HepG2 (cell line): ENCODE data around the gene UBE3D. TPM values are rescaled to one million over a fixed set of nuclear protein-coding genes. Genes with fewer than 3 reads are reported as not detected.

Experiments used
- ATM ChIP-seq: fragments of 450-650 bp; IDR thresholded peaks from 2 replicates; pipeline ENCODE4 v1.7.1; 2017; ENCODE audit warnings: mild to moderate bottlenecking, borderline replicate concordance
- CBX1 ChIP-seq: IDR thresholded peaks from one replicate; pipeline ENCODE4 v1.6.1; 2016; ENCODE audit warnings: antibody characterized with exemption, low read depth
- CC2D1A ChIP-seq: sonication (generic); formaldehyde crosslinking; IDR thresholded peaks from 2 replicates; pipeline ENCODE4 v1.8.1; 2023; ENCODE audit warnings: mild to moderate bottlenecking, missing genetic modification reagents
- FOXC1 ChIP-seq: sonication (generic); formaldehyde crosslinking; IDR thresholded peaks from 2 replicates; pipeline ENCODE4 v1.8.0; 2022; ENCODE audit warnings: mild to moderate bottlenecking, missing genetic modification reagents, borderline replicate concordance
- HIVEP1 ChIP-seq: sonication (generic); formaldehyde crosslinking; IDR thresholded peaks from 2 replicates; pipeline ENCODE4 v1.4.0; 2020; ENCODE audit warnings: mild to moderate bottlenecking, missing genetic modification reagents
- MXD3 ChIP-seq: IDR thresholded peaks from 2 replicates; pipeline ENCODE4 v1.6.1; 2016; ENCODE audit warnings: mild to moderate bottlenecking, missing biosample characterization, missing genetic modification reagents
- MYNN ChIP-seq: sonication (generic); formaldehyde crosslinking; IDR thresholded peaks from 2 replicates; pipeline ENCODE4 v1.4.0; 2020; ENCODE audit warnings: mild to moderate bottlenecking, low read depth, missing genetic modification reagents
- NCOR1 ChIP-seq: fragments of 200-600 bp; sonication (generic); IDR thresholded peaks from 2 replicates; pipeline ENCODE4 v1.7.0; 2017; ENCODE audit warnings: antibody characterized with exemption, low read length, borderline replicate concordance
- PRDM10 ChIP-seq: sonication (generic); formaldehyde crosslinking; IDR thresholded peaks from 2 replicates; pipeline ENCODE4 v1.4.0; 2020; ENCODE audit warnings: low read depth, missing genetic modification reagents
- RFXANK ChIP-seq: IDR thresholded peaks from 2 replicates; pipeline ENCODE4 v1.6.1; 2016
- SP2 ChIP-seq: sonication (generic); formaldehyde crosslinking; IDR thresholded peaks from 2 replicates; pipeline ENCODE4 v1.5.1; 2020; ENCODE audit warnings: mild to moderate bottlenecking, missing genetic modification reagents
- SP4 ChIP-seq: sonication (generic); formaldehyde crosslinking; IDR thresholded peaks from 2 replicates; pipeline ENCODE4 v1.8.1; 2023; ENCODE audit warnings: mild to moderate bottlenecking, missing genetic modification reagents
- TBX3 ChIP-seq: fragments of 450-650 bp; IDR thresholded peaks from 2 replicates; pipeline ENCODE4 v1.6.1; 2017; ENCODE audit warnings: antibody characterized with exemption, mild to moderate bottlenecking, inconsistent platforms, borderline replicate concordance
- THAP8 ChIP-seq: sonication (generic); formaldehyde crosslinking; IDR thresholded peaks from 2 replicates; pipeline ENCODE4 v1.5.1; 2020; ENCODE audit warnings: missing genetic modification reagents, mild to moderate bottlenecking, borderline replicate concordance
- ZNF17 ChIP-seq: sonication (generic); formaldehyde crosslinking; IDR thresholded peaks from 2 replicates; pipeline ENCODE4 v1.5.0; 2020; ENCODE audit warnings: mild to moderate bottlenecking, missing genetic modification reagents
- ZNF296 ChIP-seq: sonication (generic); formaldehyde crosslinking; conservative IDR thresholded peaks from 2 replicates; pipeline ENCODE4 v1.5.0; 2020; ENCODE audit warnings: mild to moderate bottlenecking, missing genetic modification reagents
- ZNF3 ChIP-seq: IDR thresholded peaks from 2 replicates; pipeline ENCODE4 v1.7.0; 2017; ENCODE audit warnings: inconsistent platforms
- ZNF468 ChIP-seq: sonication (generic); formaldehyde crosslinking; IDR thresholded peaks from 2 replicates; pipeline ENCODE4 v1.8.0; 2022; ENCODE audit warnings: mild to moderate bottlenecking, moderate library complexity, missing genetic modification reagents
- ZNF576 ChIP-seq: sonication (generic); formaldehyde crosslinking; IDR thresholded peaks from 2 replicates; pipeline ENCODE4 v1.4.0; 2020; ENCODE audit warnings: mild to moderate bottlenecking, missing genetic modification reagents
- ZNF615 ChIP-seq: sonication (generic); formaldehyde crosslinking; IDR thresholded peaks from 2 replicates; pipeline ENCODE4 v1.5.0; 2020; ENCODE audit warnings: mild to moderate bottlenecking, missing genetic modification reagents, borderline replicate concordance
- ZNF850 ChIP-seq: sonication (generic); formaldehyde crosslinking; conservative IDR thresholded peaks from 2 replicates; pipeline ENCODE4 v1.9.0; 2021; ENCODE audit warnings: mild to moderate bottlenecking, missing genetic modification reagents
- ZNF878 ChIP-seq: sonication (generic); formaldehyde crosslinking; IDR thresholded peaks from 2 replicates; pipeline ENCODE4 v1.8.1; 2023; ENCODE audit warnings: mild to moderate bottlenecking, missing genetic modification reagents, moderate library complexity
- ZUFSP ChIP-seq: sonication (generic); formaldehyde crosslinking; IDR thresholded peaks from 2 replicates; pipeline ENCODE4 v1.9.0; 2021; ENCODE audit warnings: missing genetic modification reagents, mild to moderate bottlenecking, borderline replicate concordance
- polyA plus RNA-seq, 8 experiments: library from polyadenylated mRNA; depleted of rRNA in 3 of 8; stranded (reverse) in 7 of 8; unstranded in 1 of 8; fragments of >200 nt; fragmentation: Illumina TruSeq in 4 of 8; extraction: Trizol in 4 of 8; gene quantifications; 2 replicates each; pipeline versions ENCODE4 v1.2.1 to v1.2.3, GENCODE V29; 2011 to 2016; ENCODE audit warnings: low read depth in 4 of 8, missing spikeins in 1 of 8, mixed read lengths in 1 of 8; ENCODE audit not compliant: insufficient read depth in 1 of 8
- total RNA-seq, 5 experiments: library from RNA; depleted of rRNA; stranded (reverse); fragments of >200 nt; fragmentation: Illumina TruSeq; extraction: Trizol; gene quantifications; 2 replicates each; pipeline ENCODE4 v1.2.3, GENCODE V29; 2016; ENCODE audit warnings: low read depth in 1 of 5

UBE3D gene
- total and polyA plus RNA-seq, 2 of the 13 experiments (the other 11 are each of a cell fraction or from before 2014, with no cell fraction given), result 5.1 to 11.4 TPM

- TF ChIP-seq CC2D1A (CRISPR knock-in tag) (no peak), SP4 (CRISPR knock-in tag) (peak; percentile 64; the same call in 1 of the 2 replicates), CBX1 (peak; percentile 60), TBX3 (no peak), MXD3 (CRISPR knock-in tag) (peak; percentile 89), ZNF615 (CRISPR knock-in tag) (no peak), HIVEP1 (CRISPR knock-in tag) (0 out of 2 replicates have a peak, but pooled peaks have one; percentile 60), RFXANK (no peak; the same call in 1 of the 2 replicates), ZNF3 (no peak), ZNF468 (no peak), ZNF17 (no peak), ZNF296 (CRISPR knock-in tag) (no peak), ATM (no peak), NCOR1 (no peak), ZNF576 (CRISPR knock-in tag) (peak; percentile 82; the same call in 1 of the 2 replicates), FOXC1 (CRISPR knock-in tag) (peak; percentile 91), ZUFSP (CRISPR knock-in tag) (no peak), MYNN (CRISPR knock-in tag) (no peak; the same call in 1 of the 2 replicates), SP2 (peak; percentile 21; the same call in 1 of the 2 replicates), PRDM10 (peak; percentile 59; the same call in 1 of the 2 replicates), ZNF850 (no peak), THAP8 (no peak), ZNF878 (CRISPR knock-in tag) (peak; percentile 50; the same call in 1 of the 2 replicates)
Observed at GRCh38 chr6:83067448-83068439, 2.1 kb upstream of the UBE3D start, which contains the start of gene DOP1A (continued).
